C4-2B (cell line): ENCODE results near the gene ABHD17B.

ENCODE experiments used
- ZFX ChIP-seq: fragments of 450-650 bp; IDR thresholded peaks from 2 replicates; pipeline ENCODE4 v1.6.1; 2017
- TF ChIP-seq, protein P1 (sequence below): fragments of 450-650 bp; conservative IDR thresholded peaks from 2 replicates; pipeline ENCODE4 v1.5.1; 2017; ENCODE audit warnings: mild to moderate bottlenecking

DNA sequence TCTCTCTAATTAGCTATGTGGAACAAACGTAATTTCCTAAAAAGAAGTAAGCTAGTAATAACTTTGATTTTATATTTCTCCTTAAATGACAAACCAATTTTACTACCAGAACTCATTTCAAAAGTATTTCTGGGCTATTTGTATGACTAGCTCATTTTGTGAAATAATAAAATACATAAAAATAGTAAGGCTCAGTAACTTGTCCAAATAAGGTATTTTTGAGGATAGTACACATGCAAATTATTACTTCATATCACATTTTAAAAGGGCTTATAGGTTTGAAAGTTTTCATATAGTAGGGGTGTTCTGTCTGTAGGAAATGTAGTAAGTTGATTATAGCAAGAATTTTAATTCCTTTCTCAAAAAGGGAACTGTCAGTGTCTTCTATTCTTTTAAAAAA lies 26.9 kb upstream of the ABHD17B start:
- TF ChIP-seq, protein P1, sequence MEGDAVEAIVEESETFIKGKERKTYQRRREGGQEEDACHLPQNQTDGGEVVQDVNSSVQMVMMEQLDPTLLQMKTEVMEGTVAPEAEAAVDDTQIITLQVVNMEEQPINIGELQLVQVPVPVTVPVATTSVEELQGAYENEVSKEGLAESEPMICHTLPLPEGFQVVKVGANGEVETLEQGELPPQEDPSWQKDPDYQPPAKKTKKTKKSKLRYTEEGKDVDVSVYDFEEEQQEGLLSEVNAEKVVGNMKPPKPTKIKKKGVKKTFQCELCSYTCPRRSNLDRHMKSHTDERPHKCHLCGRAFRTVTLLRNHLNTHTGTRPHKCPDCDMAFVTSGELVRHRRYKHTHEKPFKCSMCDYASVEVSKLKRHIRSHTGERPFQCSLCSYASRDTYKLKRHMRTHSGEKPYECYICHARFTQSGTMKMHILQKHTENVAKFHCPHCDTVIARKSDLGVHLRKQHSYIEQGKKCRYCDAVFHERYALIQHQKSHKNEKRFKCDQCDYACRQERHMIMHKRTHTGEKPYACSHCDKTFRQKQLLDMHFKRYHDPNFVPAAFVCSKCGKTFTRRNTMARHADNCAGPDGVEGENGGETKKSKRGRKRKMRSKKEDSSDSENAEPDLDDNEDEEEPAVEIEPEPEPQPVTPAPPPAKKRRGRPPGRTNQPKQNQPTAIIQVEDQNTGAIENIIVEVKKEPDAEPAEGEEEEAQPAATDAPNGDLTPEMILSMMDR: no peak
- TF ChIP-seq ZFX: no peak
